ENCODE results near the gene KCNJ8.

DNA sequence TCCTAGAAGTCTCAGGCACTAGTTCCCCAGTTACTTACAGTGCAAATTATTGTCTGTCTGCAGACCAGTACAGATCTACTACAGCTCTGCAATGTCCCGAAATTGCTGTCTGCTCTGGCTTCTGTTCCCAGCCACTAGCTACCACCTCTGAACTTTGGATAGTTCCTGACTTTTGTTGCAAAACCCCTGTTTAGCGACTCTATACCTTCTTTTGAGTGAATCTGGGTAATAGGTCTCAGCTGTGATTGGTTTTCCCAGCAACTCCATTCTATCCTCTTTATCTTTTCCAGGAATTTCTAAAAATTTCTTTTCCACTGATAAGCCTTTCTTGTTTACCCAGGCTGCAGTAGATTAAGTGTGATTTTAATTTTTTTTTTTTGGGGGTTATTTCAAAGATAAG, 16.8 kb downstream of the KCNJ8 start:
- TF ChIP-seq, protein P1, sequence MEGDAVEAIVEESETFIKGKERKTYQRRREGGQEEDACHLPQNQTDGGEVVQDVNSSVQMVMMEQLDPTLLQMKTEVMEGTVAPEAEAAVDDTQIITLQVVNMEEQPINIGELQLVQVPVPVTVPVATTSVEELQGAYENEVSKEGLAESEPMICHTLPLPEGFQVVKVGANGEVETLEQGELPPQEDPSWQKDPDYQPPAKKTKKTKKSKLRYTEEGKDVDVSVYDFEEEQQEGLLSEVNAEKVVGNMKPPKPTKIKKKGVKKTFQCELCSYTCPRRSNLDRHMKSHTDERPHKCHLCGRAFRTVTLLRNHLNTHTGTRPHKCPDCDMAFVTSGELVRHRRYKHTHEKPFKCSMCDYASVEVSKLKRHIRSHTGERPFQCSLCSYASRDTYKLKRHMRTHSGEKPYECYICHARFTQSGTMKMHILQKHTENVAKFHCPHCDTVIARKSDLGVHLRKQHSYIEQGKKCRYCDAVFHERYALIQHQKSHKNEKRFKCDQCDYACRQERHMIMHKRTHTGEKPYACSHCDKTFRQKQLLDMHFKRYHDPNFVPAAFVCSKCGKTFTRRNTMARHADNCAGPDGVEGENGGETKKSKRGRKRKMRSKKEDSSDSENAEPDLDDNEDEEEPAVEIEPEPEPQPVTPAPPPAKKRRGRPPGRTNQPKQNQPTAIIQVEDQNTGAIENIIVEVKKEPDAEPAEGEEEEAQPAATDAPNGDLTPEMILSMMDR (IDR thresholded peaks at IDR 0.05), result no peak
- TF ChIP-seq EZH2phosphoT487 (IDR thresholded peaks at IDR 0.05) (no peak), EZH2 (IDR thresholded peaks at IDR 0.05) (no peak)
